ENCODE data around the gene UIMC1. TPM values are rescaled to one million over a fixed set of nuclear protein-coding genes. Genes with fewer than 3 reads are reported as not detected.
A peak's percentile ranks its signal among the peaks of the same experiment; 100 is the strongest.
"Not testable (repeated sequence)": the region's sequence is repeated elsewhere in the genome, so short reads cannot be mapped to it uniquely, and the experiment has no call there.

The UIMC1 gene
- total RNA-seq, 2 donors from 2014 or later, result 33.1 to 33.3 TPM

- intact Hi-C loops (cut with DNase I, micrococcal nuclease), result no loop called here
- ATAC-seq (no peak), DNase-seq (no peak)
These were observed 127.5 kb downstream of the UIMC1 start for GRCh38 chr5:176878906-176879662.

GRCh38 chr5:176878463-176878862, 128.1 kb downstream of the UIMC1 start:
- intact Hi-C loops (cut with DNase I, micrococcal nuclease), result no loop called here
- ATAC-seq (no peak), DNase-seq (no peak)

DNA sequence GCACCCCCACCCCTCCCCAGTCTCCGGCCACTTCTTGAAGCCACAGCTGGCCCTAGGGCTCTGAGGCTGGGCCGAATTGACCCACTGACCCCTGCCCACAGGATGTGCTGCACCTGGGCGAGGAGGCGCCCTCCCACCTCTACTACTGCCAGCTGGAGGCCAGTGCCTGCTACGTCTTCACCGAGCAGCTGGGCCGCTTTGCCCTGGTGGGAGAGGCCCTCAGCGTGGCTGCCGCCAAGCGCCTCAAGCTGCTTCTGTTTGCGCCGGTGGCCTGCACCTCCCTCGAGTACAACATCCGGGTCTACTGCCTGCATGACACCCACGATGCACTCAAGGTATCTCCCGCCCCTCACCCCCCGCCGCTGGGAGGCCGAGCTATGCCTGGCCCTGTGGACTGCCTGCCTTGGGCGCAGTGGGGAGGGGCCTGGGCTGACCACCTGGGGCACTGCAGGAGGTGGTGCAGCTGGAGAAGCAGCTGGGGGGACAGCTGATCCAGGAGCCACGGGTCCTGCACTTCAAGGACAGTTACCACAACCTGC, 128.7 kb downstream of the UIMC1 start:
- intact Hi-C loops (cut with DNase I, micrococcal nuclease), result no loop called here
- no peak for ATAC-seq

DNA sequence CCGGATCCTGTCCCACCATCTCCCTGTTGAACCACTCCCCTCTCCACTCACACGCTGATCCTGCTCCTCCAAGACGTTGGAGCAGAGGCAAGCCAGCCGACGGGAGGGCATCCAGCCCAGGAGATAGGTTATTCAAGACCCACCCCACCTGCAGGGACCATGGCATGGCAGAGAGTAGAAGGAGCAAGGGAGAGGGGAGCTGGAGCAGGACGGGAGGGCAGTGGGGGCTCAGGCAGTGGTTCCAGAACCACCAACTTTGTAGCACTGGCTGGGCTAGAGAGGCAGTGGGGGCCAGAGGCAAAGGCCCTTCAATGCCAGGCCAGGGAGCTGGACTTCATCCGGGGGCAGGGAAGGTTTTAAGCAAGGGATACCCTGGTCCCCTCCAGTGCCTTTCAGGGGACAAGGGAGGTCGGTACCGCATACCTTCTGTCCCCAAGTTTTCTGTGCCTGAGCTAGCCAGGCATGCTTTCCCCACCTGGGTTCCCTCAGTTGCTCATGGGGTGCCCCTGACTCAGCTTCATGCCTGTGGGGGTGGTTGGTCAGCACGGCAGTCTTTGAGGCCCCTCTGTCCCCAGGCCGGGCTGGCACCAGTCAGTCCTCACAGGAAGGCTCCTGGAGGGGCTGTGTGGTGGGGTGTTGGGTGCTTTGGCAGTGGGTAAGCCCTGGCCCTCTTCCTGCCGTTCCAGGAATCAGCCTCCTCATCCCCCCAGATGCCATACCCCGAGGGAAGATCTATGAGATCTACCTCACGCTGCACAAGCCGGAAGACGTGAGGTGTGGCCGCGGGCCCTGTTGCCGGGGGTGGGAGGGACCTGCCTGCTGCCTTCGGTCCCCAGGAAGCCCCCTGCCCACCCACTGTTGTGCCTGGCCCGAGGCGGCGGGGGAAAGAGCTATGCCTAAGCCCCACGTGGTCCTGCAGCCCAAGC, 129.8 kb downstream of the UIMC1 start:
- no peak for DNase-seq
- intact Hi-C loops (cut with DNase I, micrococcal nuclease), result no loop called here
- no peak for ATAC-seq

More for the DNA sequence above, 128.7 kb downstream of the UIMC1 start:
- DNase-seq, result no peak

GRCh38 chr5:176875783-176876505, 130.6 kb downstream of the UIMC1 start:
- DNase-seq, result no peak
- intact Hi-C loops (cut with DNase I, micrococcal nuclease), result no loop called here
- no peak for ATAC-seq

DNA sequence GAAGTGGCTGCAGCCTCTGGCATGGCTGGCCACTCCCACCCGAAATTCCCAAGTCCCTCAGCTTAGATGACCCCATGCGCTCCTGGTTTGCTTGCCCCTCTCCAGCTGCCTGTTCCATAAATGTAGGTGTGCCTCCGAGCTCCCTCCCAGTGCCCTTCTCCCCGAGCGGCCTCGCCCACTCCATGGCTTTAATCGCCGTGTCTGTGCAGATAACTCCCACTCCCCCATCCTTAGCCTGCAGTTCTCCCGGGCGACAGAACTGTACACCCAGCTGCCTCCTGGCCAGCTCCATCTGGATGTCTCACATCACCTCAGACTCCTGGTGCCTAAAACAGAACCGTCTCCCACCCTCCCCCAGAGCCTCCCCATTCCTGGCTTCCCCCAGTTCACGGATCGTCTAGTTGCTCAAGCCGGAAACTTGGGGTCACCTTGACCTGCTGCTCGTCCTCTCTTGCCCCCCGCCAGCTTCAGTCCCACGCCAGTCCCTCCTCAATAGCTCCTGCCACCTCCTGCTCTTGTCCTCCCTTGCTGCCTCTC, 131.5 kb downstream of the UIMC1 start:
- DNase-seq (no peak), ATAC-seq (no peak)
- intact Hi-C loops (cut with DNase I, micrococcal nuclease), result no loop called here

DNA sequence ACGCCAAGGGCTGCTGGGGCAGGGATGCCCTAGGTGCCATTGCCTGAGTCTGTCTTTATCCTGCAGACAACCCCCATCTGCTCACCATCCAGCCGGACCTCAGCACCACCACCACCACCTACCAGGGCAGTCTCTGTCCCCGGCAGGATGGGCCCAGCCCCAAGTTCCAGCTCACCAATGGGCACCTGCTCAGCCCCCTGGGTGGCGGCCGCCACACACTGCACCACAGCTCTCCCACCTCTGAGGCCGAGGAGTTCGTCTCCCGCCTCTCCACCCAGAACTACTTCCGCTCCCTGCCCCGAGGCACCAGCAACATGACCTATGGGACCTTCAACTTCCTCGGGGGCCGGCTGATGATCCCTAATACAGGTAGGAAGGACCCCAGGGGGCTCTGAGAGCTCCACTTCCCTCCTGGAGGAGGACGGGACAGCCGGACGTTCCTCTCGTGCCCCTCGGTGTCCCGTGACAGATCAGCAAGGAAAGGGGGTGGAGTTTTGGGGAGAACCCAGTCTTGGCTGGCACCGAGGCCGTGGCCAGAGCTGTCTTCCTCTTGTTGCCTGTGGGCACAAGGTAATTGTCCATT, 132.3 kb downstream of the UIMC1 start:
- no peak for ATAC-seq
- no peak for DNase-seq

DNA sequence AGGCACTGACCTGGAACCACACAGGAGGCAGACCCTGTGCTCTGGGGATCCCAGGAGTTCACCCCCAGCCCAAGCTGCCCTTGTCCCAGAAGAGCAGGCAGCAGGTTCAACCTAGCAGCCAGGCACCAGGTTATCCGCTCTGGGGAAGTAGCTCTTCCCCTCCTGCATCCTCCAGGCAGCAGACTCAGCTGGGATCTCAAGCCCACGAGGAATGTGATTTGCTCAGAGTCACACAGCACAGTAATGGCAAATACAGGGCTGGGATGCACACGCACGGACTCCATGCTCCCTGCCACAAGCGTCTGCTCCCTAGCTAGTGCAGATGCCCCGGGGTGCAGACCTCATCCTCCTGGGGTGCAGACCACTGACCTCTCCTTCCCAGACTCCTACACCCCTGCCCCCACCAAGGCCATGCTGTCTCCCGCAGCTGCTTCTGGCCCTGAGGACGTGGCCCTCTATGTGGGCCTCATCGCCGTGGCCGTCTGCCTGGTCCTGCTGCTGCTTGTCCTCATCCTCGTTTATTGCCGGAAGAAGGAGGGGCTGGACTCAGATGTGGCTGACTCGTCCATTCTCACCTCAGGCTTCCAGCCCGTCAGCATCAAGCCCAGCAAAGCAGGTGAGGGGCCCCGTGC, 132.9 kb downstream of the UIMC1 start:
- no peak for ATAC-seq
- no peak for DNase-seq
- intact Hi-C loops (cut with DNase I, micrococcal nuclease), result no loop called here

More for the DNA sequence above, 132.3 kb downstream of the UIMC1 start:
- intact Hi-C loops (cut with DNase I, micrococcal nuclease), result no loop called here

GRCh38 chr5:176873011-176873410, 133.6 kb downstream of the UIMC1 start:
- ATAC-seq; intact Hi-C loops (cut with DNase I, micrococcal nuclease); DNase-seq: not testable (repeated sequence)

- intact Hi-C loops (cut with DNase I, micrococcal nuclease); ATAC-seq; DNase-seq: not testable (repeated sequence)
These were observed 134.0 kb downstream of the UIMC1 start for GRCh38 chr5:176872586-176872985.

GRCh38 chr5:176870644-176871043, 135.9 kb downstream of the UIMC1 start:
- ATAC-seq; DNase-seq; intact Hi-C loops (cut with DNase I, micrococcal nuclease): not testable (repeated sequence)

DNA sequence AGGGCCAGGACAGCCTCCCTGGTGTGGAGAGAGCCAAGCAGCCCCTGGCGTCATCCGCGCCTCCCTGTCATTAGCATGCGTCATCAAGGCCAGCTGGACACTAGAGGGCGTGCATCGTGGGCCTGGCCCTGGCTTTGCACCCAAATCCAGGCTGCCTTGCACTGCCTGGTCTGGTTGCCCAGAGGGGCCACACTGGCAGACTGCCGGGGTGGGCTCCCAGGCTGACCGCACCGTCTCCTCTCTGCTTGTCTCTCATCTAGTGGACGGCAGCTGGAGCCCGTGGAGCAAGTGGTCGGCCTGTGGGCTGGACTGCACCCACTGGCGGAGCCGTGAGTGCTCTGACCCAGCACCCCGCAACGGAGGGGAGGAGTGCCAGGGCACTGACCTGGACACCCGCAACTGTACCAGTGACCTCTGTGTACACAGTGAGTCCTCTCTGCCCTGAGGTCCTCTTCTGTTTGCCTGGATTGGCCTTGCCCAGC, 136.4 kb downstream of the UIMC1 start:
- peak in 1 of 2 donors; percentile 26 for DNase-seq

DNA sequence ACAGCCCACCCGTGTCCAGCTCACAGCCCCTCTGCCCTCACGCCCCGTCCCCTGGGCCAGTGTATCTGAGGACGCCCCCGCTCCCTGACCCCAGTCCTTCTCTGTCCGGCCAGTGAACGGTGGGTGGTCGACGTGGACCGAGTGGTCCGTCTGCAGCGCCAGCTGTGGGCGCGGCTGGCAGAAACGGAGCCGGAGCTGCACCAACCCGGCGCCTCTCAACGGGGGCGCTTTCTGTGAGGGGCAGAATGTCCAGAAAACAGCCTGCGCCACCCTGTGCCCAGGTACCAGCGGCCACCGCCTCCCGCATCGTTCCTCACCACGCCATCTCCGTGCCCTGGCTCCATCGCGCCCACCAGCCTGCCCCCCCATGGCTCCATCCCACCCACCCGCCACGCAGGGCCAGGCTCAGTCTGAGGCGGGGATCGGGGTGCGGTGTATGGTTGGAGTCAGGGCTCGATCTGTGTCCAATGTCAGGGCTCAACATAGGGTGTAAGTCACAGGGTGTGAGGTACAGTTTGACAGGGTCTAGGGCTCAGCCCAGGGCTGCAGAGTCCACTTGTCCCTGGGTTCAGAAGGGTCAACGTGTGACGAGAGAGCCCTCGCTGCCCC, 137.0 kb downstream of the UIMC1 start:
- DNase-seq, result no peak
- intact Hi-C loops (cut with DNase I, micrococcal nuclease), result no loop called here
- no peak for ATAC-seq

More for the DNA sequence above, 136.4 kb downstream of the UIMC1 start:
- ATAC-seq, result peak; percentile 58
- intact Hi-C loops (cut with DNase I, micrococcal nuclease), result no loop called here

- DNase-seq, result no peak
- intact Hi-C loops (cut with DNase I, micrococcal nuclease), result no loop called here
- ATAC-seq, result no peak
These were observed 137.8 kb downstream of the UIMC1 start for GRCh38 chr5:176868731-176869130.

GRCh38 chr5:176868126-176868525, 138.5 kb downstream of the UIMC1 start:
- DNase-seq (no peak), ATAC-seq (no peak)
- intact Hi-C loops (cut with DNase I, micrococcal nuclease), result no loop called here

DNA sequence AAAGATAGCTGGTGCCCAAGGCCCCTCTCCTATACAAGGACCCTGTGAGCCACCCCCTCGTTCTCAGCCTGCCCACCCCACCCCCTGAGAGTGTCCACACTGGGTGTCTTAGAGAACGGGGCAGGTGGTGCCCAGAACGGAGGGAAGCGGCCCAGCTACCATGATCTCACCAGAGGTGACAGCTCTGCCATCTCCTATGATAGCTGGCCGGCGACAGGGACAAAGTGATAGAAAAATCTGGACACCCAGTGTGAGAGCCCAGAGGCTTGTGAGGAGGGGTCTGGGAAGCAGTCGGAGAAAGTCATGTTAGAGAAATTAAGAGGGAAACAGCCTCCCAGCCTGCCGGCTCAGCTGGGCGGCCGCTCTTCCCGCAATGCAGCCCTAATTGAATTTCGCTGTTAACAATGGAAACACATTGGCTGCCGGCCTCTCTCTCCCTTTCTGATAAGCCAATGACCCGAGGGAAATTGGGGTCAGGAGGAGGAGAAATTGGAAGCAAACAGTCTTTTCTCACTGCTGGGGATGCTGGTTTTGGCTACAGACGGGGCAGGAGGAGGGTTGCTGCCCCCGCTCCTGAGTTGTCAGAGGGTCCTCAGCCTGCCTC, 139.8 kb downstream of the UIMC1 start:
- intact Hi-C loops (cut with DNase I, micrococcal nuclease), result no loop called here
- ATAC-seq, result no peak
- no peak for DNase-seq

DNA sequence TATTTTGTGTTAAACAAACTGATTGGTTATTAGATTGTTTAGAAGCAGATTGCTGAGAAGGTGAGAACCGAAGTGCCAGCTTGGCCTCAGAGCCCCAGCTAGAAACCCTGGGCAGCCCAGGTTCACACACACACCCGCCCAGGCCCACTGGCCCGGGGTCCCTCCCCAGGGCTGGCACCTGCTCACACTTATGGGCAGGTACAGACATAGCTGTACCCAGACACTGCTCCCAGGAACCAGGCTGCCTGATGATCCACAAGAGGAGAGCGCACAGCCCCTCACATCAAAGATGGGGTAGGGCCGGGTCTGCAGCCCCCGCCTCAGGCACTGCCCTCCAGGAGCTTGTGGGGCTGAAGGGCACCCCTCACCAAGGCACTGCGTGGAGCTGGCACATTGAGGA, 140.6 kb downstream of the UIMC1 start:
- ATAC-seq (no peak), DNase-seq (no peak)
- intact Hi-C loops (cut with DNase I, micrococcal nuclease), result no loop called here

Data from left colon (tissue), 2 donors.